GM21447 (cell line): ENCODE data around the gene CCR2.
"Not testable (repeated sequence)": the region's sequence is repeated elsewhere in the genome, so short reads cannot be mapped to it uniquely, and the experiment has no call there.

Experiments
- ATAC-seq: cut with Tn5 transposase; IDR thresholded peaks from one replicate; pipeline ENCODE4 v1.9.1; 2021; ENCODE audit not compliant: unreplicated experiment

The CCR2 gene

DNA sequence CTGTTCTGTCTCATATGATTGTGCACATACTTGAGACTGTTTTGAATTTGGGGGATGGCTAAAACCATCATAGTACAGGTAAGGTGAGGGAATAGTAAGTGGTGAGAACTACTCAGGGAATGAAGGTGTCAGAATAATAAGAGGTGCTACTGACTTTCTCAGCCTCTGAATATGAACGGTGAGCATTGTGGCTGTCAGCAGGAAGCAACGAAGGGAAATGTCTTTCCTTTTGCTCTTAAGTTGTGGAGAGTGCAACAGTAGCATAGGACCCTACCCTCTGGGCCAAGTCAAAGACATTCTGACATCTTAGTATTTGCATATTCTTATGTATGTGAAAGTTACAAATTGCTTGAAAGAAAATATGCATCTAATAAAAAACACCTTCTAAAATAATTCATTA, 21.9 kb downstream of the CCR2 start:
- no peak for ATAC-seq

DNA sequence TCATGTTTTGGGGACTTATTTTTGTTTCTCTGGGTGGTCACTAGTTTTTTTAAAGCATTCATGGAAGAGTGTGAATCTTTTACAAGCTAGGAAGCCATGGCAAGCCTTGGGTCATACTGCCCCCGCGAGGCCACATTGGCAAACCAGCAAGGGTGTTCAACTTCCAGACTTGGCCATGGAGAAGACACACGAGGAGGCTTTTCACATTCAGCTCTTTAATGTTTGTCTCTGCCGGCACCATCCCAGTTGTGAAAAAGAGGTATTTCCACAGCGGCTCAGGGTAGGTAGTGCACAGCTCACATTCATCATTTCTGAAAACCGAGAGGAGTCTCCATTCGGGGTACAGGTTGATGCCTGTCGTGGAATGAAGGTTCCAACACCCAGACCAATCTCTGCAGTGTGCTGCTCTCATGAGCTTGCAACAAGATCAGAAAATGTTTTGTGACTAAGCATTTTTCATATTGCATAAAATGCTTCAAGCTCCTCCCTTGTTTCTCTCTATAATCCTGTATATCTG, 24.6 kb downstream of the CCR2 start:
- ATAC-seq, result no peak

DNA sequence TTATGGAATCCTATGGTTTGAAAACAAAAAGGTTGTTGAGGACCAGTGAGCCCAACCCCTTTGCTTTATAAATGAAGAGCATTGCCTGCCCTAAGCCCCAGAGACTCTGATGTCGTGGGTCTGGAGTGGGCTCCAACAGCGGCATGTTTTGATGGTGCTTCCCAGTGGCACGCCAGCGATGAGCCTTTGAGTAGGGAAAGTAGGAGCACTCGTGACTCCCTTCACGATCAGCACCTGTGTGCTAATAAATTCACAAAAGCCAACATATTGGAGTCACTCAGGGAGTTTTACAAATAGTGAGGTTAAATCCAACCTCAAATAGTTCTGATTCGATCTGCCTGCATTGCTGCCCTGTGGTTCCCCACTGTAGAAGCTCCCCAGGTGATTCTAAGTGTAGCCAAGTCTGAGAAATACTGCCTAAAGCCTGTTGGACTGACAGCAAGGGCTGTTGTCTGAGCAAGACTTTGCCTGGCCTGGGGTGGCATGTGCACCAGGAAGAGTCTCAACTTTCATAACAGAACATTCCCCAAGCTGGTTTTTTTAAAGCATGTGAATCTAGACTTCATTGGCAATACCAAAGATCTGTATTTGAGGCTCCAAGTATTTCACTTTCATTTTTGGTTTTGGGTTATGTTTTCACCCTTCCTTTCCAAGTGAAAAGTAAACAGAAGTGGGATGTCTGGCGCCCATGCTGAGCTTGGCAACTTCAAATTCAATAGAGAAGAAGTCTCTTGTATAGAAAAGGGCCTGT, 26.7 kb downstream of the CCR2 start:
- ATAC-seq, result no peak

DNA sequence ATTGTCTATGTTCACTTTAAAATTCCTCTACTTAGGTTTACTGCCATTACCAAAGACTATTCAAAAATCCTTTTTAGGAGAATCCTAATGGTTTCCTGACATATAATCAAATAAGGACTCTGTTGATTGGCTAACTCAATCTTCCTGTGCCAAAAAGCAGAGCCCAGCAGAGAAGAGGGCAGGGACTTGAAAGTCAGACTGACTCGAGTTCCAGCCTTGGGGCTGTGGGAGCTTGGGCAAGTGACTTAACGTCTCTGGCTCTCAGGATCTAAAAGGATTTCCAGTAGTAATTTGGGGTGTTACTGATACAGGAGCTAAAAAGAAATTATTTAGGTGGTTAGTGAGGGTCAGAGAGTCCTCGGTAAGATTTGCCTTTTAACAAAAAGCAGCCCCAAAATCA, 27.7 kb downstream of the CCR2 start:
- no peak for ATAC-seq

DNA sequence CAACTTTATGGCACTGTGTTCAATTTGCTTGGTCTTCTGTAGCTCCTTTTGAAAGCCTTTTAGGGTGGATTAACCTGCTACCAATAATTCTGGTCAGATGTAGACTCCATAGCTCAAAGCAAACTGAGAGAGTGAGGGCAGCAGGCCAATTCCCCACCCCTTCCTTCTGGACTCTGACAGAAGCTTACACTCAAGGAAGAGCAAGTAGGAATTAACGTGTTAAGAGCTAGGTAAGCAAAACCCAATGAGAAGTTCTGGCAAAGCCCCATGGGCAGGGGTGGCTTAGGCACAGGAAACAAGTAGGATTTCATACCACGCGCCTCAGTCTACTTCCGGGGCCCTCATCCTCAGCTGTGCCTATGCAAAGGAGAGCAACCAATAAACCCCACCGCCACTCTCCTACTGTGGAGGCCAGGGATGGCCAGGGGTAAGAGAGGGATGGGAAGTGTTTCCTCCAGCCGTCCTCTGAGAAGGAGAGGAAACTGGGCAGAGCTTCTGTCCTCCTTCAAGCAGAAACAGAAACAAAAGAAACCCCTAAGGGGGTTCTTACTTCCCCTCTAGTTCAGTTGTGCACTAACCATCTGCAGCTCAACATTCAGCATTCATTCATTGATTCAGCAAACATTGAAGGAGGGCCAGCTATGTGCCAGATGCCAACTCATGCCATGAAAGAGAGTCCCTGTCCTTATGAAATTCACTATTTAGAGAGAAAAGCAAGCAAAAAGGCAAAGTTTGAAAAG, 29.5 kb downstream of the CCR2 start:
- no peak for ATAC-seq

DNA sequence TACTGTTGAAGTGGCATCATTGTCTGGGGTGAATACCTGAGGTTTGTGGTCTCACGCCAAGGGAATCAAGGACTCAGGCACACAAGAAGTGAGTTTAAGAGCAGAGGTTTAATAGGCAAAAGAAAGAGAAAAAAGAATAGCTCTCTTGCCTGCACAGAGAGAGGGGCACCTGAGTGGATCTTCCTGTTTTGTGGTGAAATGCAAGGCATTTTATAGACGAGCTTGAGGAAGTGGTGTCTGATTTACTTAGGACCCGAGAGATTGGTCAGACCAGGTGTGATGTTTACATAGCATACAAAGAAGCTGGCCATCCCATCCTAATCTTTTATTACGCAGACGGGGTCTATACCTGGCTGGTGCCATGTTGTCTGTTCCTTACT, 30.0 kb downstream of the CCR2 start:
- ATAC-seq, result no peak

DNA sequence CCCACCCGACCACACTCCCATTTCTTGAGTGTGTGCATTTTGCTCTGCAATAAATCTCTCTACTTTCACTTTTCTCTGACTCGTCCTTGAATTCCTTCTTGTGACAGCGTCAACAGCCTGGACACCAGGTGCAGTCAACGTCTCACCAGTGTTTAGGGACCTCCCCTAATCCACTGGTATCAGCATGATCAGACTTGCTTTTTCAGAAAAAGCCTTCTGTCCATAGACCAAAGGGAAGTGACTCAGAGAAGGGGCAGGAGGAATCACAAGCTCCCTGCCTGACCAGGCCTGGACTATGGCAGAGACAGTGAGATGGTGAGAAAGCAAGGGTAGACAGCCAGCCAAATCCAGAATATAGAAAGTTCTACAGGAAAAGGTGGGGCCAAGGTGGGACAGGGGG, 32.3 kb downstream of the CCR2 start:
- ATAC-seq, result no peak

DNA sequence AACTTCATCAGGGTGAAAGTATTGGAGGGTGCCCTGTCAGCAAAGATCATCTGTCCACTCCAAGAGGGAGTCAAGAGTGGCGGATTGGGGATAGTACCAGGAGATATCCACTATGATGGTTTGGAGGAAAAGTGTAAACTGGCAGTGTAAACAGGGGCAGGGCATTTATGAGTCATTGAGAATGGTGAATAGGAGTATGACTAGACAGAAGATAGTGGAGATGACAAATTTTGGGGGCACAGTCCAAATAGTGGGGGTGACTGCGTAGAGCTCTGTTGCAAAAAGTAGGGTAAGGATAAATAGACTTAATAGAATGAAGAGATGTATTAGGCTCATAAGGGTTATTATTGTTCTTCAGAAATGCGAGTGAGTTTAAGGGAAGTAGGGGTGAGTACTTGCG, 34.9 kb downstream of the CCR2 start:
- ATAC-seq, result not testable (repeated sequence)

DNA sequence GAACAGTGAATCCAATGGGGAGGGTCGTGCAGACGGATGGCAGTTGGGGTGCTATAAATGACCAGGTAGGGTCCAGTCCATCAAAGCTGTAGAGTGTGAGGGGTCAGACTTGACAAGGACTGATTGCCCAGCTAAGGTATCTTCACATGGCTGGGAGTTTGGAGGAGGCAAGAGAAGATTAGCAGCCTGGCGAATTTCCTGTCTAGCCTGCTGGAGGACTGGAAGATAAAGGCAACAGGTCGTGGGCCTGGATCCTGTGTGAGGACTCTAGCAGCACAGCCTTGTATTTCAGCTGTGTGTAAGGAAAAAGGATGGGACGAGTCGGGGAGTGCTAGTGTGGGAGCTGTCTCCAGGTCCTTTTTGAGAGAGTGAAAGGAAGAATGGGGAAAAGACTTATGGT, 35.4 kb downstream of the CCR2 start:
- no peak for ATAC-seq

DNA sequence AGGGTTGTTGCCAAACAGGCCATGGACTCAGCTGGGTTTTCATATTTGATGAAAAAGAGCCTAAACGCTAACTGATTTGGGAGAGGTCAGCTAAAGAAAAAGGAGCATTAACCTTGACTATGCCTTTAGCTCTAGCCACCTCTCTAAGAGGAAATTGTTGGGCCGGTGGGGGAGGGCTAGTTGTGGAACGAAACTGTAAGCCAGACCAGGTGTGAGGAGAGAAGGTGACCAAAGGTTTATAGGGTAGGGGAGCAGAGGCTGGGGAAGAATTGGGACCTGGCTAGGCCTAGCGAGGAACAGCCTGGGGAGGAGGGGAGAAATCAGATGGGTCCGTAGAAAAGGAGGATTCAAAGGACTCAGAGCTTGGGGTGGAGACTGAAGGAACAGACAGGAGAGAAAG, 37.6 kb downstream of the CCR2 start:
- ATAC-seq, result not testable (repeated sequence)

DNA sequence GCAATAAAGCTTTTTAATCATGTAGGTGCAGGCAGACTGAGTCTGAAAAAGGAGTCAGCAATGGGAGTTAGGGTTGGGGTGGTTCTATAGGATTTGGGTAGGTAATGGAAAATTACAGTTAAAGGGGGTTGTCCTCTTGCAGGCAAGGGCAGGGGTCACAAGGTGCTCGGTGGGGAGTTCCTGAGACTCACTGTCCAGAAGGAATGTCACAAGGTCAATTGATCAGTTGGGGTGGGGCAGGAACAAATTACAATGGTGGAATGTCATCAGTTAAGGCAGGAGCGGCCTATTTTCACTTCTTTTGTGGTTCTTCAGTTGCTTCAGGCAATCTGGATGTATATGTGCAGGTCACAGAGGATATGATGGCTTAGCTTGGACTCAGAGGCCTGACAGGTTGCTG, 39.1 kb downstream of the CCR2 start:
- ATAC-seq, result no peak

DNA sequence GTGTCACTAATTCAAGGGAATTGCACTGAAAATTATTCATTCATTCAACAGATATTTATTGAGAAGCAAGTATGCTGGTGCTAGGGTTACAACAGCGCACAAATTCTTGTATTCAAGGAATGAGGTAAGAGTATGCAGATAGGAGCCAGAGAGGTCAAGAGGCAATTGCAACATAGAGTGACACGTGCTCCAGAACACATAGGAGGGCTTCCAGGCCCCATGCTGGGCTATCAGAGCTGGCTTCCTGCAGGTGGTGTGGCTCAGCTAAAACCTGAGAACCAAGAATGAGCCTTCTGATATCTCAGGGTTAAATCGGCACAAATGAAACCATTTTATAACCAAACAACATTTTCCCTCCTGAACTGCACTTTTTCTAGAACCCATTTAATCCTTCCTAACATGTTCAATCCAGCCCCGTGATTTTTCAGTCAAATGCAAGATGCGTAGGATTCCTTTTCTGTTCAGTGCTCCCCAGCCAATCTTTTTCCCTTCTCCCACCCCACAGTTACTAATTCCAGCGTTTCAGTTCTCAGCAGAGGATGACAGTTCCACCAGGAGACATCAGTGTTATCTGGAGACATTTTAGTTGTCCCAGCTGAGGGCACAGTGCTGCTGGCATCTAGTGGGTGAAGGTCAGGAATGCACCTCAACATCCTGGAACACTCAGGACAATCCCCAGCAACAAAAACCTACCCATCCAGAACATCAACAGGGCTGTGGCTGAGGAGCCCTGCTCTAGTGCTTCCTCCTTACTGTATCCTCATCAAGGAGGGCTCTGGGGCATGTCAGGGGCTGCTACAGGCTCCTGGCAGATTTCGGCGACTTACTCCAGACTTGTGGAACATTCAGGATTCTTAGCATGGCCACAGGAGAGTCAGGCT, 39.9 kb downstream of the CCR2 start:
- no peak for ATAC-seq

DNA sequence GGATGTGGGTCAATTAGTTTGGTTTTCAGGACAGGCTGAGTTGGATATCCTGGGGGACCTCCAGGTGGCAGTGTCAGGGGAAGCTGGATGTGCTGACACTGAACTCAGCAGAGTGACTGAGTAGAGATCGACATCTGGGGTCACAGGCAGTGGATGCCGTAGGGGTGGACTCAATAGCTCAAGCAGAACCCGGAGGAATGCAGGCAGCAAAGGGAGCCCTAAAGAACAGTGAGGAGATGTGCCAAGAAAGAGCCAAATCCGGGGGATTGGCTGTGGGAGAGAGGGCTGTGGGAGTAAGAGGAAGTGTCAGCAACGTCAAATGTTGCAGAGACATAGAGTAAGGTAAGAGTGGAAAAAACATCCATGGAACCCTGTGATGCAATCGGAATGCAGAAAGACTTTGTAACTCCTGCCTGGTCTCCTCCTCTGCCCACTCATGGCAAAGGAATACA, 41.3 kb downstream of the CCR2 start:
- ATAC-seq, result no peak

DNA sequence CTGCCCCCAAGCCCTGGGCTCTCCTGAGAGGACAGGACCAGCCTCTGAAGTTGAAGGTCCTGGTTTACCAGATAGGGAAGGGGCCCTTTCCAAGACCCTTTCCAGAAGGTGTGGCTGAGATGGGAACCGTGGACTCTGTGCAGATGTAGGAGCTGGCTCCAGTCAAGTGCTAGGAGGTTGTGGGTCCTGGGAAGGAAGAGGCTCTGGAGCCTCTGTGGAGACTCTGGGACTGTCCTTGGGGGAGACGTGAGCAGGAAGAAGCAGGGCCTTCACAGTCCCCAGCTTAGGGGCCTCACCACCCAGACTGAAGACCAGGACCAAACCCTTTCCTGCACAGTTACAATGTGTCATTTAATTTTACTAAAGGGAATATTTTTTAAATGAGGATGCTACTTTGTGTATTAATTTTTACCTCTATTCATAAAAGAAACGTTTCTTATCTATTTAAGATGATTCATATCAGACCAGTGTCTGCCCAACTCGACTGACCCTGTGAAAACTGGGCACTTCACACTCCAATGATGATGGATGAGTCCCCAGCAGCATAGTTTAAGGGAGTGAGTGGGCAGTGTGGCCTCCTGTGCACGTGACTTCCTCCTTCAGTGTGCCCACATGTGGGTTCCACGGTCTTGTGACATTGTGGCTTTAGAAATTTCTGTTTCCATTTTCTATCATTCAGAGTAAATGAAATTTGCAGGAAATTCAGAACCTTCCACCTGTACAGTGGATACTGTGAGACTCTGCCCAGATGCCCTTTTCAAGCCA, 42.0 kb downstream of the CCR2 start:
- no peak for ATAC-seq

DNA sequence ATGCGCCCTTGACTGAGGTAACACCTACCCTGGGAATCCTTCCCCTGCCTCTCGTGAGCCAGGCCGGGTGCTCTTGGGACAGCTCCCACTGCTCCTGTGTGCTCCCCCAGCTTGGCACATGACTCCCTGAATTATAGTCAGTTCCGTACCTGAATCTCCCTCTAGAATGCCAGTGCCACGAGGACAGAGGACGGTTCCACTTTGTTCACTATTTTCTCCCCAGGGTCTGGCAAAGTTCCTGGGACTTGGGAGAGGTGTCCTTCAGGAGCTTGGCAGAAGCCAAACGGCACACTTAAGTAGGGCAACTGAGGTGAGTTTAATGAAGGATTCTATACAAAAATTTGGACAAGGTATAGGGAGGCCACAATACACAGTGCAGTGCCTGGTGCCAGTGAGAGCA, 43.2 kb downstream of the CCR2 start:
- no peak for ATAC-seq

DNA sequence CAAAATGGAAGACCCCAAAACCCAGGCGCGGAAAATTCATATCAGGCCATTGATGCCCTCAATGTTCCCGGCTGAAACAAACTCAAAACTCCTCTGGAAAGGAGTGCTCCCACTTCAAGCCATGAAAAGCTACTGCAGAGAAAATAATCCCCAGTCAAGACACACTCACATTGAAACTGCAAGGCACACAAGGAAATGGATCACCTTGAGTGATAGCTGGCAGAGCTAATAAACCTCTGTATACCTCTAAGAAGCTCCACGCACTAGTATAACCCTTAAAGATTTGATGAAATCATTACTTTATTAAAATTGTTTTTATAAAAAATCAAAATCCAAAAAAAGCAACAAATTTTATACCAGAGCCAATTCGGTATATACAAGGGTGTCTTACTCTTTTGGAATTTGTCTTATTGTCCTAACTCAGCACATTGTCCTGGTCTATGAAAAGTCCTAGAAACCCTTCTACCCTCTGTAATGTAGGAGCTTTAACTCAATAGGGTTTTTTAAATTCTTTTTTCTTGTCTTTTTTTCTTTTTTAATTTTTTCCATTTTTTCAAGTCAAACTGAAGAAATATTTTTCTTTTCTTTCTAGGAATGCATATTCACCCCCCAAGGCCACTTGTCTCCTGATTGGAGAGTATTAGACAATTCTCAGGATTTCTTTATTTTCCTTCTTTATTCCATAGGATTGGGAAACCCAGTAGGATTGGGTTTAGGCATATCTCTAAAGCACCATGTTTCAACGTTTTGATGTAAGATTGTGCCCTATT, 44.5 kb downstream of the CCR2 start:
- ATAC-seq, result no peak

DNA sequence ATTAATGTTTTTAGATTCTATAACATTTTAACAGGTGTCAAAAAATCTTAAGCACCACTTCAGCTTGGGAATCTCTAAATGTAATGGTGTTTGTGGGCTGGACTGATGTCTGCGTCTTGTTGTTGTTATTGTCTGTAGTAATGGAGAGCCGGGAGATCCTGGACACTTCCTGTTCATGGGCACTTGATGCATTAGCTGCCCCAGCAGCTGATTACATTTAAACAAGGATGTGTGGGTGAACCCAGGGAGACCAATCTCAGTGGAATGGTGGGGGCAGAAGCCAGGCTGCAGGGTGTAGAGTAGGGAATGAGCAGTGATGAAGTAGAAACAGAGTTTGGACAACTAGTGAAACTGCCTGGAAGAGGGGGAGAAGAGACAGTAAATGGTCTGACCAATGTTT, 45.2 kb downstream of the CCR2 start:
- no peak for ATAC-seq

DNA sequence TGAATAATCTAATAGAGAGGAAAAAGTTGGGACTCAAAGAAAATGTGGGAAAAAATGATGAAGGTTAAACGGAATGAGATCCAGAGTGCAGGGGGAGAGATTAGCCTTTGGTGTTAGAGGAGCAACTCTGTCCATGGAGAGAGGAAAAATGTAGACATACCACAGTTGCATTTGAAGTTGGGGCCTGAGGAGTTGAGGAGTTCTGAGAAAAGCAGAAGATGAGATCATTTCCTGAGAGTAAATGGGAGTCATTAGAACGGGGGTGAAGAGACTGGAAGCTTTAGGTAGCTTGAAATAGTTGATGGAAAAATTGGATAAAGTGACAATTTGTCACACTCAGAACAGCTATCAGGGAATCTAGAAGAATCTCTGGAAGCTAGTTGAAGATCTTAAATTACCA, 45.6 kb downstream of the CCR2 start:
- no peak for ATAC-seq

DNA sequence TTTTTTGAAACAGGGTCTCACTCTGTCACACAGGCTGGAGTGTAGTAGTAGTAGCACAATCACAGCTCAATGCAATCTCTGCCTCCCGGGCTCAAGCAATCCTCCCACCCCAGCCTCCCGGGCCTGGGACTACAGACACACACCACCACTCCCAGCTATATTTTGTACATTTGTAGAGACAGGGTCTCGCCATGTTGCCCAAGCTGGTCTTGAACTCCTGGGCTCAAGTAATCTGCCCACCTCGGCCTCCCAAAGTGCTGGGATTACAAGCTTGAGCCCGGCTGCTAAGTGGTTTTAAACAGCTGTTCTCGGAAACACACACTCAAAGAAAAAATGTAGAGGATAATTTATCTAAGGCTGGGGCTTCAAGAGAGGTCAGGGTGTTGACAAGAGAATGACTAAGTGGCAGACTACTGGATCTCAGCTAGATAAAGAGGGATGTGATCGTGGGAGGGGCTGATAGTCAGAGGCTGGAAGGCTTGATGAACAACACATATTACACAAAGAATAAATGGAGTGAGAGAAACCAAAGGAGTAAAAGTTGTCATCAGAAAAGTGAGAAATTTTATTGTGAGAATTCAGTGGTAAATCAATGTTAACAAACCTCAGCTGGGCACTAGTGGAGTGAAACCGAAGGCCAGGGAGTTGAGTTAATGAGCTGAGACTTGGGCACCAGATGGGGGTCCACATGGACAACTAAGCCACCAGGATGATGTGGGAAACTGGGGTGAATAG, 46.3 kb downstream of the CCR2 start:
- no peak for ATAC-seq
